NCI-H2227 (cell line): ENCODE measurements around the gene OR5H2.
"Not testable (repeated sequence)": the region's sequence is repeated elsewhere in the genome, so short reads cannot be mapped to it uniquely, and the experiment has no call there.

ENCODE experiments used
- DNase-seq: peaks from one replicate; lab custom pipeline; 2025; ENCODE audit not compliant: unreplicated experiment; lab: John Stamatoyannopoulos, UW

Gene OR5H2

DNA sequence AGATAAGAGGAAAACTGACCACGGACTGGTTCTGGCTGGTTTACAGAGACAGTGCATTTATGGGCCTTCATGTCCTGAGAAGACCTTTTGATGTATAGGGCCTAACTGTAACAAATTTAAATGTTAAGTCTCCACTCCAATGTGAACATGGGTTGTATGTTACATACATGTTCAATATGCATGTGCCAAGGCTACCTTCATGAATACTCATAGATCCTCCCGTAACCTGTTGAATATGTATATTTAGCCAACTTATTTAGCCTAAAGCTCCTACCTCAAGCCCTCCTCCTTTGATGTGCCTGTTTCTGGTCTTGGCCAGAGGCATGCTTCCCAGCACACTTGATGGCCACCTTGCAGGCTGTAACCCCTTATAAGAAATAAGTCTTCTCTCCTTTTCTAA, at the start of gene OR5H2:
TSS of gene OR5H2 (plus strand) at position 301 of the 400 bp plus-strand sequence. CDS start 398 bp downstream, outside the sequence.
- no peak for DNase-seq

DNA sequence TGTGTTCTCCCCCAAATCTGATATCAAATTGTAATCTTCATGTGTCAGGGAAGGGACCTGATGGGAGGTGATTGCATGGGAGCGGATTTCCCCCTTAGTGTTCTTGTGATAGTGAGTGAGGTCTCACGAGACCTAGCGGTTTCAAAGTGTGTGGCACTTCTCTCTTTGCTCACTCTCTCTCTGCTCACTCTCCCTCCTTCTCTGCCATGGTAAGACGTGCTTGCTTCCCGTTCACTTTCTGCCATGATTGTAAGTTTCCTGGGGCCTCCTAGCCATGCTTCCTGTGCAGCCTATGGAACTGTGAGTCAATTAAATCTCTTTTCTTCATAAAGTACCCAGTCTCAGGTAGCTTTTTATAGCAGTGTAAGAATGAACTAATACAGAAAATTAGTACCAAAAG, 48.8 kb upstream of the OR5H2 start:
- no peak for DNase-seq

DNA sequence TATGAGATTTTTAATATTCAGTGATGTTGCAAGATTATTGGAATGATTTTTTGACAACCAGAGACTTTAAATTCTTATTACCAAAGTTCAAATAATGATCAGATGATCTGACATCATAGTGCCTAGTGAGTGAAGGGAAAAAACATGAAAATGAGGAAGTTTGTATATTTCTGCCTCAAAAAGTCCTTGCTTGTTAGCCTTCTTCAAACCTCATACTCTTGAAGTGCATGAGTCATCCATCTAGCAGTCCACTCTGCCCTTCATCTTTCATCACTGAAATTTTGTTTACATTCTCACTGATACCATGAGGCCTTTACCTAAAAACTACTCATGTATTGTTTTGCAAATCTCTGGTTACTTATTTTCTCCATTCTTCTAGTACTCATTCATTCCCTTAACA, 42.2 kb upstream of the OR5H2 start:
- DNase-seq = no peak

DNA sequence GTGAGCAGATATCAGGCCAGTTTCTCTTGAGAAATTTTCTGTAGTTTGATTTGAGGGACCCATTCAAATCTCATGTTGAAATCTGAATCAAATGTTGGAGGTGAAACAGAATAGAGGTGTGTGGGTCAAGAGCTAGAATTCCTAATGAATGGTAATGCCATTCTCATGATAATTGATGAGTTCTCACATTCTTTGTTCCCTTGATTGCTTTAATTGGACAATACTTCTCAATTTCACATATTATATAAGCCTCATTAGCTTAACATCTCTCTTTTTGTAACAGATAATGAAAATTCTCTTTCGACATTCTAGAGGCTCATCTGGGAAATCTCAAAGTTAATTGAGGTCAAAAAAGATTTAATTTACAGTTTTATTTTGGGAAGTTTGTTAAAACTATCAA, 40.1 kb upstream of the OR5H2 start:
- no peak for DNase-seq

DNA sequence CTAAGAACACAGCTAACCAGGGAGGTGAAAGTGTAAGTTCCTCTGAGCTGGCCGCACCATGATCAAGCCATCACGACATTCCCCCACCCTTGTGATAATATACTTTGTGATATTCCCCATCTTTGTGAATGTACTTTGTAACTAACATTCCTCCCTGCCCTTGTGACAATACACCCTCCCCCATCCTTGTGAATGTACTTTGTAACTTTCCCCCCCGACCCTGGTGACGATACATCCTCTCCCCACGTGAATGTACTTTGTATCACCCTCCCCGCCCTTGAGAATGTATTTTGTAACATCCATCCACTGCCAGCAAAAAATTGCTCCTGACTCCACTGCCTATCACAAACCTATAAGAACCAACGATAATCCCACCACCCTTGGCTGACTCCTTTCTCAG, 38.5 kb upstream of the OR5H2 start:
- no peak for DNase-seq

DNA sequence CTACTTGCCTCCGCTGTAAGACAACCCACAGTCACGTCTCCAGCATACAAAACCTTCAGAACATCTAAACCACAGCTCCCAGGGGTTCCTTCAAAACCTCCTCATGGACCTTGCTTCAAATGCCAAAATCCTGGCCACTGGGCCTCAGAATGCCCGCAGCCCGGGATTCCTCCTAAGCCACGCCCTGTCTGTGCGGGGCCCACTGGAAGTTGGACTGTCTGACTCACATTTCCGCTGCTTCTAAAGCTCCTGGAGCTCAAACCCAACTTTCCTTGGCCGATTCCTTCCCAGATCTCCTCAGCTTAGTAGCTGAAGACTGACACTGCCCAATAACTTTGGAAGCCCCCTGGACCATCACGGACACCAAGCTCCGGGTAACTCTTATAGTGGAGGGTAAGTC, 36.2 kb upstream of the OR5H2 start:
- no peak for DNase-seq

DNA sequence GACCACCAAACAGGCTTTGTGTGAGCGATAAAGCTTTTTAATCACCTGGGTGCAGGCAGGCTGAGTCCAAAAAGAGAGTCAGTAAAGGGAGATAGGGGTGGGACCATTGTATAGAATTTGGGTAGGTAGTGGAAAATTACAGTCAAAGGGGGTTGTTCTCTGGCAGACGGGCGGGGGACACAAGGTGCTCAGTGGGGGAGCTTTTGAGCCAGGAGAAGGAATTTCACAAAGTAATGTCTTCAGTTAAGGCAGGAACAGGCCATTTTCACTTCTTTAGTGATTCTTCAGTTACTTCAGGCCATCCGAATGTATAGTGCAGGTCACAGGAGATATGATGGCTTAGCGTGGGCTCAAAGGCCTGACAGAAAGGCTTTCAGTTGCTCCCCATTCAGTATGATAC, 26.3 kb upstream of the OR5H2 start:
- DNase-seq = not testable (repeated sequence)

DNA sequence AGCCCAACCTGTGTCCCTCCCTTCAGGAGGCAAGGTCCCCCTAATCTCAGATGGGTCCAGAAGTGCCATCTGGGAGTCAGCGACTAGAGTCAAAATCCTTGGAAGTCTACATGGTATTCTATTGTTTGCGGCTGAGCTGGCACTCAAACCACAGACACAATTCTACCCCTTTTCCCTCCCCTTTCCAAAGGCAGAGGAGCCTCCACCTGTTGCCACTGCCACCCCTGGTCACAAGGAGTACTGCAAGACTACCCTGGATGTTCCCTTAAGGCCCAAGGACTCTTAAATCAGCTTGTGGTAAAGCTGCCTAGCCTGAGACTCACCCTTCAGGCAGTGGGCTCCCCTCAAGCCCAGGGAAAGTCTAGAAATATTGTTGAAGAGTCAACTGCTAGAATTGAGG, 22.6 kb upstream of the OR5H2 start:
- DNase-seq = no peak

DNA sequence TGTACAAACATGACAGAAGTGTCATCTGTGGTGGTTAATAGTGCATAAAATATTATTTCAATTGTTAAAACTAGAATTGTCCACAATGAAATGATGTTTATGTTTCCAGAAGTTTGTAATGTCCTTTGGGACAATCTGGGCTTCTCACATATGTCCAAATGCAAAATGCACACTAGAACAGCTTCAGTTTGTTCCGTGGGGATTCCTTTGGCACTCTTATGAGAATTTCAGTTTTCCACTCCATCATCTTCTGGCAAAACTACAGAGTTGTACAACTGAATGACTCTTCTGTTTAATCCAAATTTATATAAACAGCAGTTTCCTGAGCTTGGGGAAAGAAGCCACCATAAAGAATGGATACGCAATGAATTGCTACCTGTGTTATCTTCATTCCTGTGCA, 20.3 kb upstream of the OR5H2 start:
- no peak for DNase-seq

DNA sequence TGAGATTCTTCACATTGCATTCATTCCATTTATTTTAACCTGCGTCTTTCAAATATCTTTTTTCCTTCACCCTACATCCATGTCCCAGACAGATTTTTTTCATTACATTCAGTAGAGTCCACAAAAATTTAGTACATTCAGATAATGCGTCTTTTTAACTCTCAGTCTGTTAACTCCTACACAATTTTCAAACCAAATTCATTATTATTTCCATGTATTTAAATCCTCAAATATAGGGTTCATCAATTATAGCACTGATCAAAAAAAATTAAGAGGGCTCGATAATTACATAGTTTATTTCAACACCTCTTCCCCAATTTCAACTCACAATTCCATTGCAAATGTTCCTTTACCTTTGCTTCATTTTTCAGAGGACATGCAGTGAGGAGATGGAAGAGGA, 18.4 kb upstream of the OR5H2 start, which contains the start of gene OR5H6:
TSS of gene OR5H6 (plus strand) at position 301 of the 400 bp plus-strand sequence. CDS start at position 390, 89 bp downstream.
- DNase-seq = no peak

DNA sequence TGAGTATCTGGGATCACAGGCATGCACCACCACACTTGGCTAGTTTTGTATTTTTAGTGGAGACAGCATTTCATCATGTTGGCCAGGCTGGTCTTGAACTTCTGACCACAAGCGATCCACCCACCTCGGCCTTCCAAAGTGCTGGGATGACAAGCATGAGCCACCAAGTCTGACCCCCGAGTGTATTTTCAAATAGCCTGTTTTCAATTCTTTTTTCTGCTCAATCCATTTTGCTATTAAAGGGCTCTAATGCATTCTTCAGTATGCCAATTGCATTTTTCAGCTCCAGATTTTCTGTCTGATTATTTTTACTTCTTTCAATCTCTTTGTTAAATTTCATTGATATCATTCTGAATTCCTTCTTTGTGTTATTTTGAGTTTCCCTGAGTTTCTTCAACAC, 12.5 kb upstream of the OR5H2 start:
- no peak for DNase-seq

DNA sequence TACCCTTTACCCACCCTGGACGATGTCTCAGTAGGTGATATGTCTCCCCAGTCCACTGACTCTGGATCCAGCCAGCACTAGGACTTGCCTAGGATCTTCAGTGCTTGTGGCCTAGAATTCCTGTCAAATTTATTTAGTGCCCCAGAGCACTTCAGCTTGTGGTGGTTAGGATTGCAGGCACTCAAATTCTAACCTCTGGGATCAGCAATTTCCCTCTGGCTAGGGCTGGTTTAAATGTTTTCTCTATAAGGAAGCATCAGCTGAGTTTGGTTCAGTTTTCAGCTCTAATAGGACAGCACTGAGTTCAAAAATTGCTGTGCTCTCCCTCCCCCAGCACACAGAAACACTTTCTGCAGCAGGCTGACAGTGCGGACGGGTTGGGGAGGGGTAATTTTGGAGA, 10.2 kb upstream of the OR5H2 start:
- DNase-seq = no peak

DNA sequence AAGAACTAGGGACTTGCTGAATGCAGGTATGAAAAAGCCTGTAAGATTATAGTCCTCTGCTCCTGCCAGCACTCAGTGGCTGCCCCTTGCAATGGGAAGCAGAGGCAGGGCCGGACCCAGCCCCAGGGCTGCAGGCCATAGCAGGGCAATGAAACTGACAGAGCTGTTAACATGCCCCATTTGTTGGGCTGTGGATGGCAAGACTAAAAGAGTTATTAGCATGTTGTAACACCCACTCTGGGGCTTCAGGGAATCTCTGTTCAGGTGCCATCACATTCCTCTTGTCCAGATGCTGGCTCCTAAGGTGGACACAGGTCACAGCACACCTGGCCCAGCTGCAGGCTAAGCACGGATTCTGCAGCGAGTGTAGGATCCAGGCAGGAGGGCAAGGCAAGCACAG, 7.4 kb upstream of the OR5H2 start:
- no peak for DNase-seq

DNA sequence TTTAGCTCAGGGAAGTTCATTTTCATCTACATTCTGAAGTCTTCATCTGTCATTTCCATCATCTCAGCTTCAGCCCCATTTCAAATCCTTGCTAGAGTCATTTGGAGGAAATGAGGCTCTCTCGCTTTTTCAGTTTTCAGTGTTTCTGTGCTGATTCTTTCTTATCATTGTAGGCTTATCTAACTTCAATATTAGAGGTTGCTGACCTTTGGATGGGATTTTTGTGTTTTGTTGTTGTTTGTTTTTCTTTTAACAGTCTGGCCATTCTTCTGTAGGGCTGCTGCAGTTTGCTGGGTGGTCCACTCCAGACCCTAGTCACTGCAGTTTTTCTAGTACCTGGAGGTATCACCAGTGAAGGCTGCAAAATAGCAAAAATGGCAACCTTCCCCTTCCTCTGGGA, 8.6 kb downstream of the OR5H2 start:
- no peak for DNase-seq

DNA sequence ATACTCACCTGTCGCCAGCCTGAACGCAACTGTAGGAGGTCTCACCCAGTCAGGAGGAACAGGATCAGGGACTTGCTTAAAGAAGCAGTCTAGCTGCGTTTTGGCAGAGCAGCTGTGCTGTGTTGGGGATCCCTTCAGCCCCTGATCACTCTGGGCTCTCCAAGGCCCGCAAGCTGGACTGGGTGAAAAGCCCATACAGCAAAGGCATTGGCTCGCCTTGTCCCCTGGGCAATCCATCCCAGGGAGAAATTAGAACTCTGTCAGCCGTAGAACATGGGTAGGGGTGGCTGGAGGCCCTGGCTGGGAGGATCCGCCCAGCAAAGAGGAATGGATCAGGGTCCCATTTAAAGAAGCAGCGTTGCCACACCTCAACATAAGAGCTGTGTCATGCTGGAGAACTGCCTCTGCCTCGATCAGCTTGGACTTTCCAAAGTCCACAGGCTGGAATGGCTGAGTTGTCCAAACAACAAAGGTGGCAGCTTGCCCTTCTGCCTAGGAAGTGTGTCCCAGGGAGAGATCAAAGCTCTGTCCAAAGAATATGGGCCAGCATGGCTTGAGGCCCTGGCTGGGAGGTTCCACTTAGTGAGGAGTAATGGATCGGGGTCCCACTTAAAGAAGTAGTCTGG, 9.1 kb downstream of the OR5H2 start:
- no peak for DNase-seq

DNA sequence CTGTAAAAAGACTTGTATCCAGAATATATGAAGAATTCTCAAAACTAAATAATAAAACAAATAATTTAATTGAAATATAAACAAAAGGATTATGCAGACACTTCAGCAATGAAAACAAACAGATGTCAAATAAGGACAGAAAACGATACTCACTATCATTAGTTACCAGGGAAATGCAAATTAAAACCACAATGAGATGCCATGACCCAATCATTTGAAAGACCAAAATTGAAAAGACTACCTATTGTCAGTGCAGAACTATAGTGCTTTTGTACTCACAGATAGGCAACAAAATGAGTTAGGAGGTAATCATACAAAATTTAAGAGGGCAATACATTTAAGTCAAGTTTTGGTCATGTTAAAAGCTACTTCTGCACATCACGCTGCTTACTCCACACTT, 39.8 kb downstream of the OR5H2 start:
- DNase-seq = no peak

DNA sequence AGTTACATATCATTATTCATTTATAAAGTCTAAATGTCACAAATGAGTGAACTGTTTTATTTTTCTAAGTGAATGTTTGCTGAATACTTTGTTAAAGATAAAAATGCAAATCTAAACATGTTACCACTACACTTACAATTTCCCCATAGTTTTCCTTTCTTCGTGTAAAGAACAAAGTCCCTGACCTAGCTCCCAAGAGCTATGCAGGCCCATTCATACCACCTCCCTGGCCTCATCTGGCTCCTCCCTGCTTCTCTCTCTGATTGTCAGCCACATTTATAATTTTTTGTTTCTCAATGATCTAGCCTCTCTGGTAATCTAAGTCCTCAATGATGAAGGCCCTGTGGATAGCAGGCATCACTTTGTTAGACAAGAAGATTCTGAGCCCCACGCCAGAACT, 40.4 kb downstream of the OR5H2 start:
- DNase-seq = no peak

DNA sequence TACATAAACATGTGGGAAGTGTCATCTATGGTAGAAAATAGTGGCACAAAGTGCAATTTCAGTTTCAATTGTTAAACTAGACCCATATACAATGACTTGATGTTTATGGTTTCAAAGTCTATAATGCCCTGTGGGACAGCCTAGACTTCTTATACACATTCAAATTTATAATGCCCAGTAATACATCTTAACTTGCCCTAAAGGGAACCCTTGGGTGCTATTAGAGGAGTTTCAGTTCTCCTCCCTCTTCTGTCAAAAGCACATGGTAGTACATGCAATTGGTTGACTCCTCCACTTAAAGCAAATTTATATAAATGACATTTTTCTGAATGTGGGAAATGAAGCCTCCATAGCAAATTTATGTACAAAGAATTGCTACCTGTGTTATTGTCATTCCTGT, 41.1 kb downstream of the OR5H2 start:
- no peak for DNase-seq

DNA sequence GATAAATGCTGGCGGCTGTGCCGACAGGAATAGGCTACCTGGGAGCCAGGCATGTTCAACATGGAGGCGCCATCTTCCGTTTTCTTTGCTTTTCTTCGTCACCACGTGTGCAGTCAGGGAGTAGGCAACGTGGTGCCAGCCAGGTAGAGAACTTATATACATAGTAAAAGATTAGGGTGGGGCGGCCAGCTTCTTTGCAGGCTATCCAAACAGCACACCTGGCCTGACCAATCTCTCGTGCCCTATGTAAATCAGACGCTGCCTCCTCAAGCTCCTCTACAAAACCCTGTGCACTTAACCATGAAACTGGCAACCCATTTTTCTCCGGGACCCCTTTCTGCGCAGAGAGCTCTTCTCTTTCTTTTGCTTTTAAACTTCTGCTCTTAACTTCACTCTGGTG, 42.8 kb downstream of the OR5H2 start:
- DNase-seq = no peak

DNA sequence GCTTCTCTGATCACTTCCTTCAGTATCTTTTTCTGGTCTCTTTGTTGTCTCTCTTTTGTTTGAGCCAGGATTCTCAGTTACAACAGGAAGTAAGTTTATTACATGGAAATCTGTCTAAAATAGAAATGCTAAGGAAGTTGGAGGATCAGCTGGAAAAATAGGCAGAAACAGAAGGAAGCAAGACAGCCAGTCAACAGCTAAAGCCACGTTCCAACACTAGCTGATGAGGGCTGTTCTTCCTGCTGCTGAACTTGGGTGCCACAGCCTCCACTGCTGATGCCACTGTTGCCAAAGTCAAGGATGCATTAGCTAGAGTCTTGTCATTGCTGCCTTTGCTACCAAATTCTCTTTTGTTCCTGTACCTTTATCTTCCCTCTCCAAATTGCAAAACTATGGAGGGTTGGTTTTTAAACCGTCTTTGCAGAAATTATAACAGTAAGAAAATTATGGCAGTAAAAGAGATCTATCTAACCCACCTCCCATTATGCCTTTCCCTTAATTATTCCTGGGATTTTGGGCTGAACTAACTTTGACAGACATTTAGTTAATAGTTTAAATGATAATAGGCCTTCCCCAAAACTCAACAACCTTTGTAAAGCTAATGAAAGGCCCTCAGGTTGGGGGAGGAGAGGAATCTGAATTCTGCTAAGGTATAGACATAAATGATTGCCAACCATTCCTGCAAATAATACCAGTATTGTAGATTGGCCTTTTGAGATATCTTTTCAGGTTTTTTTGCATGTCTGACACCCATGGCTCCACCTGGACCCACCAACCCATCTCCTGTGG, 44.0 kb downstream of the OR5H2 start:
- DNase-seq = no peak

DNA sequence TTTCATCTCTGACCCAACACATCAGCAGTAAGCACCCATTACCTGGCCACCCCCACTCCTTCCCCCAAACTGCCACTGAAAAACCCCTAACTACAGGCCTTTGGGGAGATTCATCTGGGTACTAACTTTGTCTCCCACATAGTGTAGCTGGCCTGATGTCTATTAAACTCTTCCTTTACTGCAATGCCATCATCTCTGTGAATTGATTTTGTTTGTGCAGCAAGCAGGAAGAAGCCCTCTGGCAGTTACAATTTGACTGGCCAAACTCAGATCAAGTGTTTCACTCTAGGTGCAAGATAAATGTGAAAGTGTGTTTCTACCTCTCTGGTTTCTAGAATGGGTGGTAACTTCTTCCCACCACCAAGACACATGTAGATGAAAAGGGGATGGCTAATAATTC, 44.6 kb downstream of the OR5H2 start:
- no peak for DNase-seq

DNA sequence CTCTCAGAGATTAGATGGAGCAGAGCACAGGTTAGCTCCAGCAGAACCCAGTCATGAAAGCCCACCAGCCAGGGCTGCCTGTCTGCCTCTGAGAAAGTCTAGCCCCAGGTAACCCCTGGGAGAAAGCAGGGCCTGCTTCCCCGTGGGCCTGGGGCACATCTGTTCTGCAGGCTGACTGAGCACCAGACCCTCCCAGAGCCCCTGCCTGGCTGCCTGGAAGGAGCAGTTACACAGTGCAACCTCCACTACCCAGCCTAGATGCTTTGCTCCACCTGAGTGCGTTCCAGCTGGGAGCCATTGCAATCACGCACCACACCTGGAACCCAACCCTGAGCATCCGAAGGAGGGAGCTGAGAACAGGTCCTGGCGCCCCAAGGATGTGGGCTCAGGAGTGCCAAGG, 46.6 kb downstream of the OR5H2 start:
- DNase-seq = no peak
